K562 (cell line): ENCODE measurements around the gene PPL. TPM values are rescaled to one million over a fixed set of nuclear protein-coding genes. Genes with fewer than 3 reads are reported as not detected.

Experiments used
- EP300 ChIP-seq: IDR thresholded peaks from 2 replicates; pipeline ENCODE4 v1.6.1; 2012; ENCODE audit warnings: low read length, improper control_type of control experiment
- FIP1L1 ChIP-seq: fragments of 200-400 bp; formaldehyde crosslinking; IDR thresholded peaks from 2 replicates; pipeline ENCODE4 v1.6.1; 2018; ENCODE audit warnings: mild to moderate bottlenecking, low read depth, low read length; ENCODE audit not compliant: poor library complexity, severe bottlenecking
- NONO ChIP-seq, 2 experiments: fragments of 200-400 bp in 1 of 2; fragments of 450-650 bp in 1 of 2; formaldehyde crosslinking in 1 of 2; IDR thresholded peaks; 2 replicates each; pipeline ENCODE4 v1.6.1; 2017; ENCODE audit warnings: low read depth in 2 of 2, mild to moderate bottlenecking in 2 of 2, moderate library complexity in 2 of 2, low read length in 1 of 2
- RNF2 ChIP-seq: sonication (generic); IDR thresholded peaks from 2 replicates; pipeline ENCODE4 v1.6.1; 2016
- SIN3A ChIP-seq, 2 experiments: fragments of 150-350 bp in 1 of 2; IDR thresholded peaks; 2 replicates each; pipeline ENCODE4 v1.6.1; 2011 to 2016; ENCODE audit warnings: borderline replicate concordance in 2 of 2, low read depth in 2 of 2, low read length in 2 of 2, mild to moderate bottlenecking in 2 of 2, moderate library complexity in 2 of 2; ENCODE audit not compliant: control insufficient read depth in 1 of 2
- TRIM28 ChIP-seq: fragments of 450-650 bp; IDR thresholded peaks from 2 replicates; pipeline ENCODE4 v1.6.1; 2017
- ZBTB1 ChIP-seq: sonication (generic); formaldehyde crosslinking; IDR thresholded peaks from 2 replicates; pipeline ENCODE4 v1.8.1; 2023; ENCODE audit warnings: missing genetic modification reagents, low read depth, mild to moderate bottlenecking, borderline replicate concordance
- ZNF586 ChIP-seq: fragments of 450-650 bp; formaldehyde crosslinking; conservative IDR thresholded peaks from 2 replicates; pipeline ENCODE4 v1.4.0; 2020; ENCODE audit warnings: mild to moderate bottlenecking, moderate library complexity
- polyA plus RNA-seq, 8 experiments: library from polyadenylated mRNA; depleted of rRNA in 4 of 8; stranded (reverse) in 5 of 8; unstranded in 3 of 8; fragments of >200 nt; fragmentation: Nextera tagmentation in 2 of 8; fragmentation: Illumina TruSeq in 1 of 8; extraction: Ambion mirVana in 2 of 8; extraction: Trizol in 1 of 8; gene quantifications; 2 replicates each; pipeline versions ENCODE4 v1.2.1 to v1.2.3, GENCODE V29; 2011 to 2014; ENCODE audit warnings: inconsistent platforms in 1 of 8, missing spikeins in 1 of 8
- total RNA-seq, 7 experiments: library from RNA; depleted of rRNA in 6 of 7; stranded (reverse); fragments of >200 nt in 6 of 7; fragmentation: Illumina TruSeq in 2 of 7; extraction: Trizol in 2 of 7; gene quantifications; 2 replicates each; pipeline versions ENCODE4 v1.2.1 to v1.2.3, GENCODE V29; 2011 to 2021; ENCODE audit warnings: low replicate concordance in 1 of 7
- TF ChIP-seq, protein P1 (sequence below), 3 experiments: fragments of 200-800 bp in 1 of 3; fragments of 250-450 bp in 1 of 3; fragments of 450-650 bp in 1 of 3; sonication (Bioruptor Pico) in 1 of 3; sonication (Bioruptor generic) in 1 of 3; formaldehyde crosslinking in 1 of 3; IDR thresholded peaks; 2 replicates each; pipeline versions ENCODE4 v1.6.1 to v1.8.0; 2016 to 2022; ENCODE audit warnings: mild to moderate bottlenecking in 2 of 3, missing genetic modification characterization in 2 of 3, missing compliant biosample characterization in 1 of 3, moderate library complexity in 1 of 3
- TF ChIP-seq, protein P2 (sequence below): fragments of 450-650 bp; formaldehyde crosslinking; IDR thresholded peaks from 2 replicates; pipeline ENCODE4 v1.4.0; 2022; ENCODE audit warnings: missing genetic modification characterization
- TF ChIP-seq, protein P3 (sequence below): fragments of 250-450 bp; sonication (Bioruptor Pico); IDR thresholded peaks from 2 replicates; pipeline ENCODE4 v1.4.0; 2020; ENCODE audit warnings: mild to moderate bottlenecking, moderate library complexity
- TF ChIP-seq, protein P4 (sequence below): IDR thresholded peaks from 2 replicates; pipeline ENCODE4 v1.6.1; 2011; ENCODE audit warnings: borderline replicate concordance, low read depth, mild to moderate bottlenecking, moderate library complexity, low read length; ENCODE audit not compliant: insufficient read depth, poor library complexity, severe bottlenecking
- TF ChIP-seq, protein P5 (sequence below): sonication (generic); formaldehyde crosslinking; IDR thresholded peaks from 2 replicates; pipeline ENCODE4 v1.8.0; 2022; ENCODE audit warnings: mild to moderate bottlenecking, low read depth, missing genetic modification reagents

Gene PPL
- total and polyA plus RNA-seq, 9 of the 15 experiments (the other 6 are each of a cell fraction or from before 2014, with no cell fraction given) = 0.01 to 0.15 (median 0.07) TPM; not detected in 3

DNA sequence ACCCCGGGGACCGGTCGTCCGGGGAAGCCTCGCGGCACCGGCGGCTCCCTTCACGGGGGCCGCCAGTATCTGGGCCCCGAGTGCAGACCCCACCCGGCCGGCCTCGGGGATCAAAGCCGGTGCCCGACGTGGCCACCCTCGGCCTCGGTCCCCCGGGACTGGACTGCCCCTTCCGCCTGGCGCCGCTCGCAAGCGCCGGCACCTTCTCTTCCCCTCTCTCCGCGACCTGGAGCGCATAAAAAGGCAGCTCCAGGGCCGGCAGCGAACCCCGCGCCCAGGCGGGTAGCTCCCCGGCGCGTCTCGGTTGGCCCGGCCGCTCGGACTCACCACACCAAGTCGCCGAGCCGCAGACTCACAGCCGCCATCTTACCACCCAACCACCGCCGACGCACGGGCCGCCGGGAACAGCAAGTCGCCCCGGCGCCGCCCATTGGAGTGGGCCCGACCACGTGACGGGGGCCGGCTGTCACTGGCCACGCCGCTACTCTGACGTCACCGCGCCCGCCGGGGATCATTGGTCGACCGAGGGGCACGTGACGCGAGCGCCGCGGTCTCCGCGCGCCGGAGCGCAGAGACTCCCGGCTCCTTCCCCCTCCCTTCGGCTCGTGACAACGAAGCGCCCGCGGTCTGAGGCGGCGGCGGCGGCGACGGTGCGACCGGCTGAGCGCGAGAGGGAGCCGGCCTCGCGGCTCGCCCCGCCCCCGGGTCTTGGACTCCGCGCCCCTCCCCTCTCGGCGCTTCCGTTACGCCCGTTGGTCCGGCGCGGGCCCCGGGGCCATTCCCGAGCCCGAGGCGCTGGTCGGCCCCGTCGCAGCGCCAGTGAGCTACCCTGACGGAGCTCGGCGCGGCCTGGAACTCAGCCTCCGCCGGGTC is 89.8 kb downstream of the PPL start, which contains the start of the genes GLYR1 and UBN1 (continued):
- TF ChIP-seq NONO (IDR thresholded peaks at IDR 0.05; ENCODE audit: low read depth in 2 of 2, low read length in 1 of 2) (peak; percentile 56 to 70; a peak in 3 of 4 replicates), SIN3A (IDR thresholded peaks at IDR 0.05; ENCODE audit: borderline replicate concordance in 2 of 2, control insufficient read depth in 1 of 2, low read depth in 2 of 2, low read length in 2 of 2) (peak in 1 of 2 experiments; percentile 31; a peak in 2 of 4 replicates), ZNF586 (CRISPR knock-in tag) (no peak), RNF2 (no peak), TRIM28 (no peak), EP300 (no peak), FIP1L1 (peak; percentile 28), ZBTB1 (CRISPR knock-in tag) (0 out of 2 replicates have a peak, but pooled peaks have one; percentile 18)
- TF ChIP-seq, protein P1, sequence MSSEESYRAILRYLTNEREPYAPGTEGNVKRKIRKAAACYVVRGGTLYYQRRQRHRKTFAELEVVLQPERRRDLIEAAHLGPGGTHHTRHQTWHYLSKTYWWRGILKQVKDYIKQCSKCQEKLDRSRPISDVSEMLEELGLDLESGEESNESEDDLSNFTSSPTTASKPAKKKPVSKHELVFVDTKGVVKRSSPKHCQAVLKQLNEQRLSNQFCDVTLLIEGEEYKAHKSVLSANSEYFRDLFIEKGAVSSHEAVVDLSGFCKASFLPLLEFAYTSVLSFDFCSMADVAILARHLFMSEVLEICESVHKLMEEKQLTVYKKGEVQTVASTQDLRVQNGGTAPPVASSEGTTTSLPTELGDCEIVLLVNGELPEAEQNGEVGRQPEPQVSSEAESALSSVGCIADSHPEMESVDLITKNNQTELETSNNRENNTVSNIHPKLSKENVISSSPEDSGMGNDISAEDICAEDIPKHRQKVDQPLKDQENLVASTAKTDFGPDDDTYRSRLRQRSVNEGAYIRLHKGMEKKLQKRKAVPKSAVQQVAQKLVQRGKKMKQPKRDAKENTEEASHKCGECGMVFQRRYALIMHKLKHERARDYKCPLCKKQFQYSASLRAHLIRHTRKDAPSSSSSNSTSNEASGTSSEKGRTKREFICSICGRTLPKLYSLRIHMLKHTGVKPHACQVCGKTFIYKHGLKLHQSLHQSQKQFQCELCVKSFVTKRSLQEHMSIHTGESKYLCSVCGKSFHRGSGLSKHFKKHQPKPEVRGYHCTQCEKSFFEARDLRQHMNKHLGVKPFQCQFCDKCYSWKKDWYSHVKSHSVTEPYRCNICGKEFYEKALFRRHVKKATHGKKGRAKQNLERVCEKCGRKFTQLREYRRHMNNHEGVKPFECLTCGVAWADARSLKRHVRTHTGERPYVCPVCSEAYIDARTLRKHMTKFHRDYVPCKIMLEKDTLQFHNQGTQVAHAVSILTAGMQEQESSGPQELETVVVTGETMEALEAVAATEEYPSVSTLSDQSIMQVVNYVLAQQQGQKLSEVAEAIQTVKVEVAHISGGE (CRISPR knock-in tag; IDR thresholded peaks at IDR 0.05) = no peak
- TF ChIP-seq, protein P2, sequence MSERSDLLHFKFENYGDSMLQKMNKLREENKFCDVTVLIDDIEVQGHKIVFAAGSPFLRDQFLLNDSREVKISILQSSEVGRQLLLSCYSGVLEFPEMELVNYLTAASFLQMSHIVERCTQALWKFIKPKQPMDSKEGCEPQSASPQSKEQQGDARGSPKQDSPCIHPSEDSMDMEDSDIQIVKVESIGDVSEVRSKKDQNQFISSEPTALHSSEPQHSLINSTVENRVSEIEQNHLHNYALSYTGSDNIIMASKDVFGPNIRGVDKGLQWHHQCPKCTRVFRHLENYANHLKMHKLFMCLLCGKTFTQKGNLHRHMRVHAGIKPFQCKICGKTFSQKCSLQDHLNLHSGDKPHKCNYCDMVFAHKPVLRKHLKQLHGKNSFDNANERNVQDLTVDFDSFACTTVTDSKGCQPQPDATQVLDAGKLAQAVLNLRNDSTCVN (CRISPR knock-in tag) = no peak
- TF ChIP-seq, protein P3, sequence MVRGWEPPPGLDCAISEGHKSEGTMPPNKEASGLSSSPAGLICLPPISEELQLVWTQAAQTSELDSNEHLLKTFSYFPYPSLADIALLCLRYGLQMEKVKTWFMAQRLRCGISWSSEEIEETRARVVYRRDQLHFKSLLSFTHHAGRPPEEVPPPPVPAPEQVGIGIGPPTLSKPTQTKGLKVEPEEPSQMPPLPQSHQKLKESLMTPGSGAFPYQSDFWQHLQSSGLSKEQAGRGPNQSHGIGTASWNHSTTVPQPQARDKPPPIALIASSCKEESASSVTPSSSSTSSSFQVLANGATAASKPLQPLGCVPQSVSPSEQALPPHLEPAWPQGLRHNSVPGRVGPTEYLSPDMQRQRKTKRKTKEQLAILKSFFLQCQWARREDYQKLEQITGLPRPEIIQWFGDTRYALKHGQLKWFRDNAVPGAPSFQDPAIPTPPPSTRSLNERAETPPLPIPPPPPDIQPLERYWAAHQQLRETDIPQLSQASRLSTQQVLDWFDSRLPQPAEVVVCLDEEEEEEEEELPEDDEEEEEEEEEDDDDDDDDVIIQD (CRISPR knock-in tag) = no peak
- TF ChIP-seq, protein P4, sequence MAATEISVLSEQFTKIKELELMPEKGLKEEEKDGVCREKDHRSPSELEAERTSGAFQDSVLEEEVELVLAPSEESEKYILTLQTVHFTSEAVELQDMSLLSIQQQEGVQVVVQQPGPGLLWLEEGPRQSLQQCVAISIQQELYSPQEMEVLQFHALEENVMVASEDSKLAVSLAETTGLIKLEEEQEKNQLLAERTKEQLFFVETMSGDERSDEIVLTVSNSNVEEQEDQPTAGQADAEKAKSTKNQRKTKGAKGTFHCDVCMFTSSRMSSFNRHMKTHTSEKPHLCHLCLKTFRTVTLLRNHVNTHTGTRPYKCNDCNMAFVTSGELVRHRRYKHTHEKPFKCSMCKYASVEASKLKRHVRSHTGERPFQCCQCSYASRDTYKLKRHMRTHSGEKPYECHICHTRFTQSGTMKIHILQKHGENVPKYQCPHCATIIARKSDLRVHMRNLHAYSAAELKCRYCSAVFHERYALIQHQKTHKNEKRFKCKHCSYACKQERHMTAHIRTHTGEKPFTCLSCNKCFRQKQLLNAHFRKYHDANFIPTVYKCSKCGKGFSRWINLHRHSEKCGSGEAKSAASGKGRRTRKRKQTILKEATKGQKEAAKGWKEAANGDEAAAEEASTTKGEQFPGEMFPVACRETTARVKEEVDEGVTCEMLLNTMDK = no peak
- TF ChIP-seq, protein P5, sequence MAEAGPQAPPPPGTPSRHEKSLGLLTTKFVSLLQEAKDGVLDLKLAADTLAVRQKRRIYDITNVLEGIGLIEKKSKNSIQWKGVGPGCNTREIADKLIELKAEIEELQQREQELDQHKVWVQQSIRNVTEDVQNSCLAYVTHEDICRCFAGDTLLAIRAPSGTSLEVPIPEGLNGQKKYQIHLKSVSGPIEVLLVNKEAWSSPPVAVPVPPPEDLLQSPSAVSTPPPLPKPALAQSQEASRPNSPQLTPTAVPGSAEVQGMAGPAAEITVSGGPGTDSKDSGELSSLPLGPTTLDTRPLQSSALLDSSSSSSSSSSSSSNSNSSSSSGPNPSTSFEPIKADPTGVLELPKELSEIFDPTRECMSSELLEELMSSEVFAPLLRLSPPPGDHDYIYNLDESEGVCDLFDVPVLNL (CRISPR knock-in tag) = no peak
